ENCODE data around the gene LRRC58. TPM values are rescaled to one million over a fixed set of nuclear protein-coding genes. Genes with fewer than 3 reads are reported as not detected.

Gene LRRC58
- total RNA-seq, 4 donors from 2014 or later: 25.3 to 35.6 (median 31.3) TPM

DNA sequence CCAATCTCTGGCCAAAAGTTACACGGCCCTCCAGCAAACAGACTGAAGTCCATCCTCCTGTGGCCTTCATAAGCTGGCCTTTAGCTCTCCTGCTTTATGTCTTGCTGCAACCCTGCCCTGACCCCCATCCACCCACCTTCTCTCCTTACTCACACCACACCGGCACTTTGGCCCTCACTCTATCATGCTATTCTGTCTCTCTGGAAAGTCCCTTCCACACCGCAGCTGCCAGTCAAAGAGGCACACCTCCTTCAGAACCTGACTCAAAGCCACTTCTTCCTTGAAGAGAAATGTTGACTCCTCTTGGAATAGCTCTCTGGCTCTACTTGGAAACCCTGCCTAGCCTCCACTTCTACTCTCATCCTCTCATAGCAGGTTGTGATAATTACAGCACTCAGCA, 68.6 kb downstream of the LRRC58 start:
- no peak overlapping the region for H3K27ac ChIP-seq
- 84% methylated on average over 3 of the region's 3 CpGs for WGBS
- H3K4me3 ChIP-seq: no peak overlapping the region
- H3K9me3 ChIP-seq: no peaks in the 10 kb centered on the region
- H3K4me1 ChIP-seq: peaks cover 14% of the 10 kb centered on the region
- H3K36me3 ChIP-seq: no peaks in the 10 kb centered on the region
- H3K27me3 ChIP-seq: peaks cover 2% of the 10 kb centered on the region
- TF ChIP-seq, protein P1, sequence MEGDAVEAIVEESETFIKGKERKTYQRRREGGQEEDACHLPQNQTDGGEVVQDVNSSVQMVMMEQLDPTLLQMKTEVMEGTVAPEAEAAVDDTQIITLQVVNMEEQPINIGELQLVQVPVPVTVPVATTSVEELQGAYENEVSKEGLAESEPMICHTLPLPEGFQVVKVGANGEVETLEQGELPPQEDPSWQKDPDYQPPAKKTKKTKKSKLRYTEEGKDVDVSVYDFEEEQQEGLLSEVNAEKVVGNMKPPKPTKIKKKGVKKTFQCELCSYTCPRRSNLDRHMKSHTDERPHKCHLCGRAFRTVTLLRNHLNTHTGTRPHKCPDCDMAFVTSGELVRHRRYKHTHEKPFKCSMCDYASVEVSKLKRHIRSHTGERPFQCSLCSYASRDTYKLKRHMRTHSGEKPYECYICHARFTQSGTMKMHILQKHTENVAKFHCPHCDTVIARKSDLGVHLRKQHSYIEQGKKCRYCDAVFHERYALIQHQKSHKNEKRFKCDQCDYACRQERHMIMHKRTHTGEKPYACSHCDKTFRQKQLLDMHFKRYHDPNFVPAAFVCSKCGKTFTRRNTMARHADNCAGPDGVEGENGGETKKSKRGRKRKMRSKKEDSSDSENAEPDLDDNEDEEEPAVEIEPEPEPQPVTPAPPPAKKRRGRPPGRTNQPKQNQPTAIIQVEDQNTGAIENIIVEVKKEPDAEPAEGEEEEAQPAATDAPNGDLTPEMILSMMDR (IDR thresholded peaks at IDR 0.05): no peak
- TF ChIP-seq EP300 (IDR thresholded peaks at IDR 0.05) (no peak), POLR2AphosphoS5 (IDR thresholded peaks at IDR 0.05) (no peak), POLR2A (IDR thresholded peaks at IDR 0.05) (no peak)
- no peak for DNase-seq (ENCODE audit: low spot score in 2 of 2)

DNA sequence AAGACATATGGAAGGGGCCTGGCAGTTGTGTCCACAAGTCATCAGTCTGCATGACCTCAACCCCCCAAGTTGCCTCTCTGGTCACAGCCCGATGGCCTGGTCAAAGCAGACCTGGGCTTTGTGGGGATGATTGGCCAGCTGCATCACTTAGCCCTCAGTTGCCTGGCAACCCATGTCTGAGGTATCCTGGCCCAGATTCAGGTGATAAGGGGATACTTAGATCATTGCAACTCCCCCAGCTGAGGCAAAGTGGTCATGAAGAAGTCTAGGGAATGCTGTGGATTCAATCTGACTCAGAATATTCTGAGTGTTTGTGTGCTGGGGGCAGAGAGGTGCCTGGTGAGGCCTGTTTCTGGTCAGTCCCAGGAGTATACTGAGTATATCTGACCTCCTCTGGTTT, 69.1 kb downstream of the LRRC58 start:
- TF ChIP-seq EP300 (IDR thresholded peaks at IDR 0.05) (no peak), POLR2AphosphoS5 (IDR thresholded peaks at IDR 0.05) (no peak), POLR2A (IDR thresholded peaks at IDR 0.05) (no peak)
- TF ChIP-seq, protein P1 (IDR thresholded peaks at IDR 0.05): no peak
- Histone ChIP-seq H3K27ac (no peak overlapping the region), H3K4me1 (peaks cover 9% of the 10 kb centered on the region), H3K36me3 (no peaks in the 10 kb centered on the region), H3K4me3 (no peak overlapping the region), H3K27me3 (peaks cover 2% of the 10 kb centered on the region), H3K9me3 (no peaks in the 10 kb centered on the region)
- no CpG with 5 or more reads among the region's 1 CpG for WGBS
- DNase-seq (ENCODE audit: low spot score in 2 of 2): no peak

DNA sequence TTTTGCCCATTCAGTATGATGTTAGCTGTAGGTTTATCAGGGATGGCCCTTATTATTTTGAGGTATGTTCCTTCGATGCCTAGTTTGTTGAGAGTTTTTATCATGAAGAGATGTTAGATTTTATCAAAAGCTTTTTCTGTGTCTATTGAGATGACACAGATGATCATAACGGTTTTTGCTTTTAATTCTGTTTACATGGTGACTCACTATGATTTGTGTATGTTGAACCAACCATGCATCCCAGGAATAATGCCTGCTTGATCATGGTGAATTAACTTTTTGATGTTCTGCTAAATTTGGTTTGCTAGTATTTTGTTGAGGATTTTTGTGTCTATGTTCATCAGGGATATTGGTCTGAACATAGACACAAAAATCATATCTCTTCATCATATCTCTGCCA, 72.4 kb downstream of the LRRC58 start:
- no peaks in the 10 kb centered on the region for H3K9me3 ChIP-seq
- no peaks in the 10 kb centered on the region for H3K4me1 ChIP-seq
- H3K36me3 ChIP-seq: no peaks in the 10 kb centered on the region
- DNase-seq (ENCODE audit: low spot score in 2 of 2): no peak
- 69% methylated on average over 2 of the region's 2 CpGs for WGBS
- H3K4me3 ChIP-seq: no peak overlapping the region
- TF ChIP-seq POLR2AphosphoS5 (IDR thresholded peaks at IDR 0.05) (no peak), POLR2A (IDR thresholded peaks at IDR 0.05) (no peak), EP300 (IDR thresholded peaks at IDR 0.05) (no peak)
- TF ChIP-seq, protein P1 (IDR thresholded peaks at IDR 0.05): no peak
- H3K27ac ChIP-seq: no peak overlapping the region
- no peaks in the 10 kb centered on the region for H3K27me3 ChIP-seq

DNA sequence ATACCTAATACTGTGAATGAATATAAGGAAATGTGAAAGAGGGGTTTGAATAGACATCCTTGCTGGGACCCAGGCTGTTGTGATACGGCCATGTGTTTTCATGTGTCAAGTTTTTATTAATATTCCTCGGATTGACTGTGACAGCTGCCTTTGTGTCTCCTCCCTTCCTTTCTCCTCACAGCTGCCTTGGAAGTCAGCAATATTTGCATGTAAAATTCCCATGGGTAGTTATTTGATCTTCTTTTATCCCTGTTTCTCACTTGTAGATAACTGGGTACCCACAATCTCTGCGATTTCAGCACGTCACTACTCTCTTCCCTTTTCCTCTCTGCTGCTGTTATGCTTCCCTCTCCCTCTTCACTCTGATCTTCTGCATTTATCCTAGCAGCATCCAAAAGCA, 73.5 kb downstream of the LRRC58 start:
- H3K36me3 ChIP-seq: no peaks in the 10 kb centered on the region
- TF ChIP-seq POLR2AphosphoS5 (IDR thresholded peaks at IDR 0.05) (no peak), POLR2A (IDR thresholded peaks at IDR 0.05) (no peak), EP300 (IDR thresholded peaks at IDR 0.05) (no peak)
- TF ChIP-seq, protein P1 (IDR thresholded peaks at IDR 0.05): no peak
- no peak overlapping the region for H3K4me3 ChIP-seq
- H3K27ac ChIP-seq: no peak overlapping the region
- H3K4me1 ChIP-seq: no peaks in the 10 kb centered on the region
- 40% methylated on average over 4 of the region's 4 CpGs for WGBS
- no peak for DNase-seq (ENCODE audit: low spot score in 2 of 2)
- H3K27me3 ChIP-seq: no peaks in the 10 kb centered on the region
- H3K9me3 ChIP-seq: no peaks in the 10 kb centered on the region

DNA sequence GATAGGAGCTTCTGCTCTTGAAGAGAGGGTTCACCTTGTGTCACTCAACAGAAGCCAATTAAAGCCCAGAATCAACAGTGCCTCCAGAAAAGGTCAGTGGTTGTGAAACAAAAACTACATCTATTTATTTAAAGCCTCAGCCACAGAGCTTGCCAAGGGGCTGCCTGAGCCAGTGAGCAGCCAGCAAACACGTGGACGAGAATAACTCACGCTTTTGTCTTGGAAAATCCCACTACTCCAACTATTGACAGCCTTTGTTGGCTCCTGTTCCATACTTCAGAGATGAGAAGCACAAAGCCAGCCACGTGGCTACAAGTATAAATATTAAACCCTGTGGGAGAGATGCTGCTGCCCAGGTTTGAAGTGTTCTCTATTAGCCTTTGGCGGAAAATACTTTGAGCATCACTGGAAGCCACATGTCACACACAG, 74.4 kb downstream of the LRRC58 start:
- Histone ChIP-seq H3K36me3 (no peaks in the 10 kb centered on the region), H3K9me3 (no peaks in the 10 kb centered on the region), H3K27me3 (no peaks in the 10 kb centered on the region), H3K4me1 (no peaks in the 10 kb centered on the region), H3K27ac (no peak overlapping the region), H3K4me3 (no peak overlapping the region)
- DNase-seq (ENCODE audit: low spot score in 2 of 2): no peak
- WGBS: 56% methylated on average over 5 of the region's 5 CpGs
- TF ChIP-seq POLR2A (IDR thresholded peaks at IDR 0.05) (no peak), POLR2AphosphoS5 (IDR thresholded peaks at IDR 0.05) (no peak), EP300 (IDR thresholded peaks at IDR 0.05) (no peak)
- TF ChIP-seq, protein P1 (IDR thresholded peaks at IDR 0.05): no peak

Other genes with a start within 250 kb of the LRRC58 start
- gene GPR156, start 64.1 kb downstream of the LRRC58 start, total RNA-seq: under 1 TPM in 3 of 4 donors, not detected in 1; 0.29 to 0.72 (median 0.30) TPM
- gene FSTL1, start 101.6 kb upstream of the LRRC58 start, total RNA-seq: 10 to 100 TPM; 58.3 to 75.3 (median 63.9) TPM
- 100 to 1,000 TPM in 3 of 4 donors, 10 to 100 TPM in 1; 95.8 to 162 (median 148) TPM for gene NDUFB4, start 247.0 kb upstream of the LRRC58 start, total RNA-seq

Measured in suprapubic skin (tissue), 4 donors.